Caki2 (cell line): ENCODE data around the gene GNPTG. TPM values are rescaled to one million over a fixed set of nuclear protein-coding genes. Genes with fewer than 3 reads are reported as not detected.

ENCODE experiments used
- DNase-seq: peaks from one replicate; pipeline ENCODE4 v3.0.0-alpha.2; 2015; ENCODE audit warnings: low read depth
- in situ Hi-C: cut with HindIII; loops from 2 replicates; pipeline ENCODE4 v1.10.0; 2016; ENCODE audit warnings: low sequenced_read_pairs, low pct_unique_long_range_greater_than_20kb, mixed read lengths
- total RNA-seq: library from RNA; depleted of rRNA; stranded (reverse); fragments of >200 nt; shearing (Covaris generic); gene quantifications from 2 replicates; pipeline ENCODE4 v1.2.3, GENCODE V29; 2014; ENCODE audit warnings: low replicate concordance

The GNPTG gene
- total RNA-seq, 1 experiment from 2014 or later: 93.5 TPM

DNA sequence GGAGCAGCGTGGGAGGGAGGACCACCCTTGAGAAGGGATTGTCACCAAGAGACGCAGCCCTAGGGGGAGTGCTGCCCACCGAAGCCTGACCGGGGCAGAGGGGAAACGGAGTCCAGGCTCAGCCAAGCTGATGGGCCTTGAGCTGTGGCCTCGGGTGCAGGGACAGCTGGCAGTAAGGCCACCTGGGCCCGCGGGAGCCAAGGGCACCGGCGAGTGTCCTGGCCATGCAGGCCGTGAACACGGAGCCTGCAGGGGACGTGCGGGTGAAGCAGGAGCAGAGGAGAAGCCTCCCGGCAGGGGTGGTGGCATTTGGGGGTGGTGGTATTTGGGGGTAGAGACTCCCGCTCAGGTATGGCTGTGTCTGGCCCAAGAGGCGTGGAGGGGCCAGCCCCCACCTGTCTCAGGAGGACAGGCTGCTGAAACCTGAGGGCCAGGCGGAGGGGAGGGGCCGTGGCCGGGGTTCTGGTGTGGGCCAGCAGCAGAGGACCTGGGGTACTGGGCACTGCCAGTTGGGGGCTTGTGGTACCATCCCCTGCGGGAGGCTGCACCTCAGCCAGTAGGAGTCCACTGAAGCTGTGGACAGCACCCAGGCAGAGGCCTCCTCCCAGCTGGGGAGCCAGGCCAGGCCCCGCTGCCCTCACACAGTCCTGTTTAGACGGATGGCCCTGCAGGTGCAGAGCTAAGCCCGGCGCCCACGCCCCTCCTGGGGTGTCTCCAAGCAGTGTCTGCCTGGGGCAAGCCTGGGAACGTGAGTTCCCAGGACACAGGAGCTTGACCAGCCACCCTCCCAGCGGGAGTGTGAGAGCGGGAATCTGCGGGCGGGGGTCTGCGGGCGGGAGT, 4.5 kb downstream of the GNPTG start:
- no peak for DNase-seq
- in situ Hi-C loops: no loop called here

DNA sequence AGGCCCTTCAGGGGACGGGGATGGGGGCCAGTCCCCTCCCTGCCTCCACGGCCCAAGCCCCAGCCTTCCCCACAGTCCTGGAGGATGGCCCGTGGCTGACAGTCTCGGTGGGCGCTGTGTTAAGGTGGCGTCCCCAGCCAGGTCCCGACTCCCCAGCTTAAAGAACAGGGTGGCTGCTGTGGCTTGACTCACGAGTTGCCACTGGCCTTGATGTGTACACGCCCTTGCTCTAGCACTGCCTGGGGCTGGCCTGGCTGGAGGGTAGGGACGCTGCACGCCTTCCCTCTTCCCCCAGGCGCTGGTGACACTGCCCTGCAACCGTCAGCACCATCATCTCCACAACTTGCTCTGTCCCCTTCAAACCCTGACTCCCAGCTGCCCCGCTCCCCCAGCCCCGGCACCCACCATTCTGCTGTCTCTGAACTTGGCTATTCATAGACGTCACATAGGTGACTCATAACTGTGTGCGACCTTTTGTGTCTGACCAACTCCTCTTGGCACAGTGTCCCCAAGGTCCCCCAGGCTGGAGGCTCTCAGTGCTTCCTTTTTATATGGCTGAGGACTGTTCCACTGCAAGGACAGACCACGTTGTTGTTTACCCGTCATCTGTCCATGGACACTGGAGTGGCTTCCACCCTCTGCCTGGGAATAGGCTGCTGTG, 6.3 kb downstream of the GNPTG start:
- peak; percentile 53 for DNase-seq
- in situ Hi-C loops: no loop called here

- in situ Hi-C loops: no loop called here
- DNase-seq: no peak
Measured at GRCh38 chr16:1361685-1362360, 10.1 kb downstream of the GNPTG start.

GRCh38 chr16:1362807-1363206, 11.1 kb downstream of the GNPTG start:
- DNase-seq: no peak
- in situ Hi-C loops: no loop called here

GRCh38 chr16:1363501-1364041, 11.8 kb downstream of the GNPTG start:
- in situ Hi-C loops: no loop called here
- peak; percentile 50 for DNase-seq

- DNase-seq: no peak
- in situ Hi-C loops: no loop called here
Measured at GRCh38 chr16:1364510-1364909, 12.8 kb downstream of the GNPTG start.

- DNase-seq: no peak
- in situ Hi-C loops: no loop called here
Measured at GRCh38 chr16:1366060-1366711, 14.5 kb downstream of the GNPTG start.

- no peak for DNase-seq
- in situ Hi-C loops: no loop called here
Measured at GRCh38 chr16:1366712-1367299, 15.1 kb downstream of the GNPTG start.

- no peak for DNase-seq
- in situ Hi-C loops: no loop called here
Measured at GRCh38 chr16:1367486-1368174, 15.9 kb downstream of the GNPTG start.

DNA sequence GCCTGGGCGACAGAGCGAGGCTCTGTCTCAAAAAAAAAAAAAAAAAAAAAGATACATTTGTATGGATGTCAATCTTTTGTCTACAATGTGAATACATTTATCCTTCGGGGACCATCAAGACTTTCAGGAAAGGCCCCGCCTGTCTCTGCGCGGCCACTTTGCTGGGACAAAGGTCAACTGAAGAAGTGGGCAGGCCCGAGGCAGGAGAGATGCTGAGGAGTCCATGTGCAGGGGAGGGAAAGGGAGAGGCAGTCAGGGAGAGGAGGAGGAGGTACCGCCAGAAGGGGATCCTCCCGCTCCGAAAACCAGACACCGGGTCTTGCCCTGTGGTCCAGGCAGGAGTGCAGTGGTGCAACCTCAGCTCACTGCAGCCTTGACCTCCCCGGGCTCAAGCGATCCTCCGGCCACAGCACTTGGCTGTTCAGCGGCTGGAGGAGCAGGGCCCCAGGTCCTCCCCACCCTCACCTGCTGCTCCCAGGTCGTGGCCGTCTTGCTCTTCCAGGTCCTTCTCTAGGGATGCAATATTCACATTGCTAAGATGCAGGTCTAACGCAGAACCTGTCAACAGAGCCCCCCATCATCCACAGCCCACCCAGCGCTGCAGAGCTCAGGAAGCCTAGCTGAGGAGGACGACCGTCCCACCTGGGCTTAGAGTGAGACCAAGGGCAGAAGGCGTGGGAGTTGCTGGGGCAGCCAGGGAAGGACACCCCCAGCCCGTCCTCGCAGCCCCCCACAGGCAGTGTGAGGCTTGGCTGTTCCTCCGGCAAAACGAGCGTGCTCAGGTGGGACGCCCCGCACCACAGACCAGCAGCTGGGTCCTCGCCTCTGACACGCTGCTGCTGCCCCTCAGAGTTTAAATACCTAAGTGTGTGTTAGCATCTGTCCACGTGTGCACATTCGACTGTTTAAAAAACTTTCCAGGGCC, 19.6 kb downstream of the GNPTG start:
- DNase-seq: no peak
- in situ Hi-C loops: no loop called here

GRCh38 chr16:1372292-1372950, 20.7 kb downstream of the GNPTG start:
- no peak for DNase-seq
- in situ Hi-C loops: no loop called here

GRCh38 chr16:1374418-1375297, 22.9 kb downstream of the GNPTG start:
- in situ Hi-C loops: no loop called here
- DNase-seq: no peak

DNA sequence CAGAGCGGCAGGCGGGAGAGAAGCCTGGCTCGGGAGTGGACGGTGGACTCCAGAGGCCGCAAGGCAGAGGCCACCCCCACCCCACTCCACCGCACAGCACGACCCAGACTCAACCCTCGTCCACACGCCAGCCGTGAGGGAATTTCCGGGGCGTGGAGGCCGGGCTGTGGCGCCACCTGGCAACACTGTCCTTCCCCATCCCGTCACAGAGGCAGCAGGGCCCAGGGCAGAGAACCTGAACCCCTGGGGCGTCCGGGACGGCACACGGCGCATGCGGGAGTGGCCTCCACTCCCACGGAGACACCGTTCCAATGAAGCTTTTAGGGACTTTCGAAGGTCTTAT, 23.5 kb downstream of the GNPTG start:
- DNase-seq: no peak
- in situ Hi-C loops: no loop called here

GRCh38 chr16:1375741-1376410, 24.1 kb downstream of the GNPTG start:
- DNase-seq: no peak
- in situ Hi-C loops: no loop called here

DNA sequence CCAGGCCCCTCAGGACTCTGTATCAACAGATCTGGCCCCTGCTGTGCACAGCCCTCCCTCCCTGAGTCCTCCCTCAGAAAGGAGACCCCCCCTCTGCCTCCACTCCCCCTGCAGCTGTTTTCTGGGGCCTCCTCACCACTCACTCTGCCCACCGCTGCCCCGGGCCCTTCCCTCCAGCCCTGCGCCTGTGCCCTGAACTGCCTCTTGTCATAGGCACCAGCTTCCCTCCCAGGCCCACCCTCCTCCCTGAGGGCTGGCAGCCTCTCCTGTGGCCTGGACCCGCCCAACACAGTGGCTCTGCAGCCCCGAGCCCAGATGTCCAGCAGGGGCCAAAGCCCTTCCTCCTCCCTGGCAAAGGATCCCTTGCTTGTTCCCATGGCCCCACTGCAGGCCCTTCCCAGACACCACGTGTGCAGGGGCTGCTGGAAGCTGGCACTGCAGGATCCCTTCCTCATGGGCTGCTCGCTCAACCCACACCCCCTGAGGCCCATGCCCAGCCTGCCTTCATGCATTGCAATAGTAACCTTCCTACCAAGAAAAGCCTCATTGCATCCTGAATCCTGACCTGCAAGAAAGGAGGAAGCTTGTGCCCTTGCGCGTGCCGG, 25.8 kb downstream of the GNPTG start:
- peak; percentile 55 for DNase-seq
- in situ Hi-C loops: no loop called here
